A549 (cell line): ENCODE measurements around the gene EFNB2. TPM values are rescaled to one million over a fixed set of nuclear protein-coding genes. Genes with fewer than 3 reads are reported as not detected.

Experiments used
- ATAC-seq, 2 experiments: fragments of 200-7000 bp in 1 of 2; fragments of >200 bp in 1 of 2; cut with Nextera tagmentation in 1 of 2; cut with Tn5 transposase in 1 of 2; 3 replicates each; pipeline versions ENCODE4 v1.8.0 to v1.9.1; 2018 to 2020; ENCODE audit warnings: mild to moderate bottlenecking in 1 of 2, moderate library complexity in 1 of 2
- CTCF ChIA-PET: fragments of 300-600 bp; sonication (Branson Sonifier 250); formaldehyde crosslinking; extraction: SDS; loops from one replicate; lab custom pipeline; 2021; ENCODE audit warnings: antibody characterized with exemption, inconsistent platforms; lab: Yijun Ruan, JAX
- POLR2A ChIA-PET: fragments of 350-600 bp; formaldehyde crosslinking; extraction: SDS; loops from one replicate; lab custom pipeline; 2021; ENCODE audit warnings: antibody characterized with exemption, inconsistent platforms; lab: Yijun Ruan, JAX
- DNase-seq, 2 experiments: peaks; one replicate each; pipeline versions ENCODE4 v3.0.0 to v3.0.0-alpha.2; 2011 to 2016; ENCODE audit warnings: low read depth in 1 of 2, low spot score in 1 of 2
- FAIRE-seq: peaks from 2 replicates; lab custom pipeline; 2011; peaks lifted over from hg19 to GRCh38; lab: Jason Lieb, UNC
- H3K27ac ChIP-seq, 2 experiments: fragments of >200 bp; sonication (Bioruptor Twin); formaldehyde crosslinking; 3 replicates each; pipeline ENCODE4 v1.5.1; 2016 to 2017
- H3K4me1 ChIP-seq: fragments of >200 bp; sonication (Bioruptor Twin); formaldehyde crosslinking; 3 replicates; pipeline ENCODE4 v1.6.1; 2016
- H3K4me2 ChIP-seq: fragments of >200 bp; sonication (Bioruptor Twin); formaldehyde crosslinking; 3 replicates; pipeline ENCODE4 v1.6.1; 2016
- H3K4me3 ChIP-seq: fragments of >200 bp; sonication (Bioruptor Twin); formaldehyde crosslinking; 3 replicates; pipeline ENCODE4 v1.5.1; 2016
- H3K9me3 ChIP-seq: fragments of >200 bp; sonication (Bioruptor Twin); formaldehyde crosslinking; 3 replicates; pipeline ENCODE4 v1.6.1; 2016
- BCL3 ChIP-seq: fragments of >200 bp; sonication (Bioruptor Twin); formaldehyde crosslinking; IDR thresholded peaks from 3 replicates; pipeline ENCODE4 v1.6.1; 2016
- CEBPB ChIP-seq, 2 experiments: fragments of >200 bp in 1 of 2; sonication (Bioruptor Twin) in 1 of 2; formaldehyde crosslinking in 1 of 2; IDR thresholded peaks; 2 replicates each; pipeline ENCODE4 v1.6.1; 2012 to 2016
- CHD2 ChIP-seq: fragments of 150-350 bp; IDR thresholded peaks from 2 replicates; pipeline ENCODE4 v1.6.1; 2014; ENCODE audit warnings: low read length; ENCODE audit not compliant: partially characterized antibody
- CTCF ChIP-seq: fragments of >200 bp; sonication (Bioruptor Twin); formaldehyde crosslinking; IDR thresholded peaks from 3 replicates; pipeline ENCODE4 v1.5.1; 2016
- EP300 ChIP-seq, 2 experiments: fragments of >200 bp; sonication (Bioruptor Twin); formaldehyde crosslinking; IDR thresholded peaks; 2 replicates in 1 of 2; 3 replicates in 1 of 2; pipeline ENCODE4 v1.6.1; 2016 to 2017
- FOSB ChIP-seq: fragments of 250-450 bp; sonication (Bioruptor Pico); IDR thresholded peaks from 2 replicates; pipeline ENCODE4 v1.5.0; 2020; ENCODE audit warnings: mild to moderate bottlenecking, moderate library complexity
- FOXS1 ChIP-seq: fragments of 250-450 bp; sonication (Bioruptor Pico); IDR thresholded peaks from 2 replicates; pipeline ENCODE4 v1.5.0; 2020; ENCODE audit warnings: mild to moderate bottlenecking, moderate library complexity
- HDAC2 ChIP-seq: fragments of 200-600 bp; sonication (generic); IDR thresholded peaks from 2 replicates; pipeline ENCODE4 v1.6.1; 2016
- HOXA7 ChIP-seq: fragments of 250-450 bp; sonication (Bioruptor Pico); IDR thresholded peaks from 2 replicates; pipeline ENCODE4 v1.5.0; 2020; ENCODE audit warnings: mild to moderate bottlenecking, moderate library complexity
- HOXB5 ChIP-seq: fragments of 250-450 bp; sonication (Bioruptor Pico); IDR thresholded peaks from 2 replicates; pipeline ENCODE4 v1.5.0; 2020; ENCODE audit warnings: mild to moderate bottlenecking, moderate library complexity
- JUNB ChIP-seq: fragments of >200 bp; sonication (Bioruptor Twin); formaldehyde crosslinking; IDR thresholded peaks from 2 replicates; pipeline ENCODE4 v1.6.1; 2016
- MAFK ChIP-seq: fragments of 450-650 bp; IDR thresholded peaks from 2 replicates; pipeline ENCODE4 v1.6.1; 2014; ENCODE audit not compliant: partially characterized antibody
- NPAS2 ChIP-seq: fragments of 250-450 bp; sonication (Bioruptor Pico); IDR thresholded peaks from 2 replicates; pipeline ENCODE4 v1.8.0; 2022; ENCODE audit warnings: mild to moderate bottlenecking, moderate library complexity, borderline replicate concordance
- POLR2A ChIP-seq: IDR thresholded peaks from 2 replicates; pipeline ENCODE4 v1.6.1; 2012; ENCODE audit warnings: mild to moderate bottlenecking, low read length
- RARB ChIP-seq: fragments of 250-450 bp; sonication (Bioruptor Pico); IDR thresholded peaks from 2 replicates; pipeline ENCODE4 v1.8.0; 2021; ENCODE audit warnings: mild to moderate bottlenecking, moderate library complexity
- RCOR1 ChIP-seq: fragments of 150-350 bp; IDR thresholded peaks from 2 replicates; pipeline ENCODE4 v1.6.1; 2014; ENCODE audit warnings: antibody characterized with exemption, low read length, low read depth
- REST ChIP-seq: fragments of 200-600 bp; sonication (generic); IDR thresholded peaks from 2 replicates; pipeline ENCODE4 v1.6.1; 2016; ENCODE audit warnings: antibody characterized with exemption, mild to moderate bottlenecking, moderate library complexity
- WGBS: methylation state at CpG from one replicate; pipeline ENCODE4 v1.1.6; 2017; ENCODE audit errors: missing lambda C conversion rate; 5-methylcytosine and 5-hydroxymethylcytosine counted together
- polyA plus RNA-seq, 4 experiments: library from polyadenylated mRNA; depleted of rRNA in 3 of 4; stranded (reverse); fragments of >200 nt; fragmentation: RNase III in 1 of 4; extraction: RNeasy Plus Mini Kit Qiagen cat#74134 plus additional on column Dnase treatment in 1 of 4; gene quantifications; 2 replicates in 3 of 4; 3 replicates in 1 of 4; pipeline ENCODE4 v1.2.3, GENCODE V29; 2011 to 2017
- TF ChIP-seq, protein P1 (sequence below): fragments of 250-450 bp; sonication (Bioruptor Pico); IDR thresholded peaks from 2 replicates; pipeline ENCODE4 v1.5.0; 2020; ENCODE audit warnings: low read depth, mild to moderate bottlenecking, moderate library complexity
- TF ChIP-seq, protein P2 (sequence below): fragments of 450-650 bp; IDR thresholded peaks from 2 replicates; pipeline ENCODE4 v1.6.1; 2014; ENCODE audit warnings: antibody characterized with exemption
- TF ChIP-seq, protein P3 (sequence below): IDR thresholded peaks from 2 replicates; pipeline ENCODE4 v1.6.1; 2012

The EFNB2 gene
- polyA plus RNA-seq, 2 of the 4 experiments (the other 2 are of a cell fraction): 1.0 to 1.3 TPM

DNA sequence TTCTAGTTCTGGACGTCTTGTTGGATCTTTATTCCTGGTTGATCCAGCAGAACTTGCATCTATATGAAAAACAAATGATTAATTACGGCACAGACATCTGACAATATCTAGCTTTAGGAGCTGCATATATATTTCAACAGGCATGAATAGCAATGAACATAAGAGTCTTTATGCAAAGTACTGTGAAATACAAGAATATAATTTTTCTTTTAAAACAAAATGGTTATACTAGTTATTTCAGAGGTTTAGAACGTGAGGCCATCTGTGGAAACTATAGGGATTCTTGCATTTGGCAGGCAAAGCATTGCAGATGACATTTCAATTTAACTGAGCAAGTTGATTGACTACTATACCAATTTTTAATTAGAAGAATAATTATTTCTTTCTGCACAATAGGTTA is 40.5 kb downstream of the EFNB2 start:
- WGBS: 65% methylated on average over 3 of the region's 3 CpGs
- POLR2A ChIA-PET: no interaction called here

More for the DNA sequence above, 40.5 kb downstream of the EFNB2 start:
- no peak overlapping the region for H3K27ac ChIP-seq
- DNase-seq: no peak
- ATAC-seq: no peak
- H3K4me3 ChIP-seq: no peak overlapping the region
- H3K4me1 ChIP-seq: no peaks in the 10 kb centered on the region
- TF ChIP-seq, protein P1, sequence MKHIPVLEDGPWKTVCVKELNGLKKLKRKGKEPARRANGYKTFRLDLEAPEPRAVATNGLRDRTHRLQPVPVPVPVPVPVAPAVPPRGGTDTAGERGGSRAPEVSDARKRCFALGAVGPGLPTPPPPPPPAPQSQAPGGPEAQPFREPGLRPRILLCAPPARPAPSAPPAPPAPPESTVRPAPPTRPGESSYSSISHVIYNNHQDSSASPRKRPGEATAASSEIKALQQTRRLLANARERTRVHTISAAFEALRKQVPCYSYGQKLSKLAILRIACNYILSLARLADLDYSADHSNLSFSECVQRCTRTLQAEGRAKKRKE: no peak
- TF ChIP-seq POLR2A (no peak), REST (no peak), HOXA7 (CRISPR knock-in tag) (no peak), FOXS1 (CRISPR knock-in tag) (no peak), FOSB (CRISPR knock-in tag) (no peak), RCOR1 (no peak), CEBPB (IDR thresholded peaks at IDR 0.05) (no peak), CTCF (no peak), NPAS2 (CRISPR knock-in tag) (no peak), MAFK (no peak), CHD2 (no peak), HDAC2 (no peak), EP300 (IDR thresholded peaks at IDR 0.05) (no peak), RARB (no peak), HOXB5 (CRISPR knock-in tag) (no peak), JUNB (no peak), BCL3 (no peak)
- TF ChIP-seq, protein P2, sequence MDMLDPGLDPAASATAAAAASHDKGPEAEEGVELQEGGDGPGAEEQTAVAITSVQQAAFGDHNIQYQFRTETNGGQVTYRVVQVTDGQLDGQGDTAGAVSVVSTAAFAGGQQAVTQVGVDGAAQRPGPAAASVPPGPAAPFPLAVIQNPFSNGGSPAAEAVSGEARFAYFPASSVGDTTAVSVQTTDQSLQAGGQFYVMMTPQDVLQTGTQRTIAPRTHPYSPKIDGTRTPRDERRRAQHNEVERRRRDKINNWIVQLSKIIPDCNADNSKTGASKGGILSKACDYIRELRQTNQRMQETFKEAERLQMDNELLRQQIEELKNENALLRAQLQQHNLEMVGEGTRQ: no peak
- TF ChIP-seq, protein P3, sequence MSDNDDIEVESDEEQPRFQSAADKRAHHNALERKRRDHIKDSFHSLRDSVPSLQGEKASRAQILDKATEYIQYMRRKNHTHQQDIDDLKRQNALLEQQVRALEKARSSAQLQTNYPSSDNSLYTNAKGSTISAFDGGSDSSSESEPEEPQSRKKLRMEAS: no peak
- FAIRE-seq: no peak
- CTCF ChIA-PET: no interaction called here
- H3K4me2 ChIP-seq: no peak overlapping the region
- no peaks in the 10 kb centered on the region for H3K9me3 ChIP-seq
